ENCODE results near the gene CADM3.
A peak's percentile ranks its signal among the peaks of the same experiment; 100 is the strongest.

Gene CADM3

GRCh38 chr1:159171254-159171687 lies at the start of gene CADM3:
Gene CADM3 (plus strand): TSS chr1:159171615. CDS start chr1:159171766, 151 bp downstream.
- DNase-seq: no peak

- no peak for DNase-seq
Measured at GRCh38 chr1:159122005-159122621, 49.3 kb upstream of the CADM3 start.

- no peak for DNase-seq
Measured at GRCh38 chr1:159123587-159123986, 47.8 kb upstream of the CADM3 start.

GRCh38 chr1:159132271-159132881 lies 39.0 kb upstream of the CADM3 start:
- DNase-seq: peak; percentile 53 to 70

GRCh38 chr1:159140474-159140873 lies 30.9 kb upstream of the CADM3 start:
- DNase-seq: no peak

GRCh38 chr1:159141584-159142390 lies 29.6 kb upstream of the CADM3 start:
- DNase-seq: no peak

GRCh38 chr1:159142391-159142663 lies 29.1 kb upstream of the CADM3 start:
- DNase-seq: no peak

GRCh38 chr1:159142726-159143510 lies 28.5 kb upstream of the CADM3 start:
- DNase-seq: no peak

- no peak for DNase-seq
Measured at GRCh38 chr1:159144571-159144970, 26.8 kb upstream of the CADM3 start.

GRCh38 chr1:159146980-159147379 lies 24.4 kb upstream of the CADM3 start:
- no peak for DNase-seq

GRCh38 chr1:159152031-159152430 lies 19.4 kb upstream of the CADM3 start:
- no peak for DNase-seq

GRCh38 chr1:159161001-159161718 lies 10.3 kb upstream of the CADM3 start:
- peak; percentile 50 to 53 for DNase-seq

- no peak for DNase-seq
Measured at GRCh38 chr1:159161719-159162026, 9.7 kb upstream of the CADM3 start.

GRCh38 chr1:159162516-159163265 lies 8.7 kb upstream of the CADM3 start:
- DNase-seq: no peak

- no peak for DNase-seq
Measured at GRCh38 chr1:159163614-159164228, 7.7 kb upstream of the CADM3 start.

GRCh38 chr1:159168043-159168442 lies 3.4 kb upstream of the CADM3 start:
- DNase-seq: no peak

- no peak for DNase-seq
Measured at GRCh38 chr1:159170639-159171038, 776 bp upstream of the CADM3 start.

GRCh38 chr1:159171688-159172501 lies 480 bp downstream of the CADM3 start:
- DNase-seq: no peak

- DNase-seq: no peak
Measured at GRCh38 chr1:159172614-159173291, 1.3 kb downstream of the CADM3 start.

- no peak for DNase-seq
Measured at GRCh38 chr1:159173320-159173719, 1.9 kb downstream of the CADM3 start.
